Activated naive CD4-positive, alpha-beta T cell treated with anti-CD3 and anti-CD28 coated beads, Interleukin-2, amount 50 U/mL, for 72 hours (primary cell): Measurements from ENCODE around the gene HOPX. TPM values are rescaled to one million over a fixed set of nuclear protein-coding genes. Genes with fewer than 3 reads are reported as not detected.
"Not testable (repeated sequence)": the region's sequence is repeated elsewhere in the genome, so short reads cannot be mapped to it uniquely, and the experiment has no call there.

Source experiments
- ATAC-seq, 2 donors: fragments of 150-1000 bp; cut with Tn5 transposase; 2 replicates each; pipeline ENCODE4 v1.10.0; 2021; ENCODE audit warnings: mild to moderate bottlenecking in 2 of 2, moderate library complexity in 2 of 2
- DNase-seq, 2 donors: peaks; one replicate each; pipeline ENCODE4 v3.0.0; 2021 to 2022; ENCODE audit warnings: low spot score in 2 of 2
- H3K27ac Mint-ChIP-seq, 2 donors: one replicate each; pipeline ENCODE4 v1.8.0; 2022; ENCODE audit warnings: mild to moderate bottlenecking in 2 of 2, mixed read lengths in 2 of 2
- H3K36me3 Mint-ChIP-seq, 2 donors: one replicate each; pipeline ENCODE4 v1.8.0; 2022; ENCODE audit warnings: mixed read lengths in 2 of 2
- H3K9me3 Mint-ChIP-seq, 2 donors: one replicate each; pipeline ENCODE4 v1.8.0; 2022; ENCODE audit warnings: mixed read lengths in 2 of 2
- total RNA-seq, 2 donors: library from RNA; stranded (reverse); gene quantifications; one replicate each; pipeline ENCODE4 v1.2.3, GENCODE V29; 2022

Gene HOPX
- total RNA-seq, result 10 to 100 TPM; 21.0 to 33.5 TPM

GRCh38 chr4:56681158-56681852 lies at the start of gene HOPX:
TSS of gene HOPX (minus strand) at chr4:56681296. CDS start at chr4:56657816, 23,480 bp downstream.
- DNase-seq (peak; percentile 61 to 67), ATAC-seq (peak; percentile 88 to 93)
- Mint-ChIP-seq H3K9me3 (peaks cover 0 to 5% of the 10 kb centered on the region in 2 donors), H3K27ac (peak within 1 kb of the TSS in 1 of 2 donors; percentile 84), H3K36me3 (peaks cover 0 to 14% of the 10 kb centered on the region in 2 donors)

DNA sequence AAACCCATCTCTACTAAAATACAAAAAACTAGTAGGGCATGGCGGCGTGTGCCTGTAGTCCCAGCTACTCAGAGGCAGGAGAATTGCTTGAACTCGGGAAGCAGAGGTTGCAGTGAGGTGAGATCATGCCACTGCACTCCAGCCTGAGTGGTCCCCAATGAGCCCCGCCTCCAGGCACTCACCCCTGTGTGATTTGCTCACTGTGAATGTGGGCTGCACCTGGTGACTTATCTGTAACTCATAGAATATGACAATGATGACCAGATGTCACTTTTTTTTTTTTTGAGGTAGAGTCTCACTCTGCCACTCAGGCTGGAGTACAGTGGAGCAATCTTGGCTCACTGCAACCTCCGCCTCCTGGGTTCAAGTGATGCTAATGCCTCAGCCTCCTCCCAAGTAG lies 49.0 kb upstream of the HOPX start:
- DNase-seq (no peak), ATAC-seq (no peak)
- no peak overlapping the region for H3K27ac Mint-ChIP-seq
- H3K36me3 Mint-ChIP-seq, result no peaks in the 10 kb centered on the region
- no peaks in the 10 kb centered on the region for H3K9me3 Mint-ChIP-seq

DNA sequence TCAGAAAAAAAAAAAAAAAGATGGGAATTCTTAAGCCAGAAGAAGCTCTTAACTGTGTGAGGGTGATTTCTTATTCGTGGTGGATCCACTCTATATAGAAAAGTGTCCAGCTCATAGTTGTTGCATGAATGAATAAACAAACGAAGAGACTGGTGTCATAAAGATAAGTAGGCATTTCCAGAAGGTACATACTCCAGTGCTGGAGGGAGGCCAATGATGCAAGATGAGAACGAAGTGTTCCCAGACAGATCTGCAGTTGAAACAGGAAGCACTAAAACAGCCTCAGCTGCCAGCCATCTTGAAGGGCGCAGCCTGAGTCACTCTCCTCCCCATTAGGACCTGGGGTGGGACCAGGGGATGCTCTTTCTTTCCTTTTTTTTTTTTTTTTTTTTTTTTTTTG lies 47.4 kb upstream of the HOPX start:
- H3K9me3 Mint-ChIP-seq, result peaks cover 0 to under 1% of the 10 kb centered on the region in 2 donors
- H3K27ac Mint-ChIP-seq, result no peak overlapping the region
- DNase-seq (no peak), ATAC-seq (no peak)
- peaks cover 0 to 5% of the 10 kb centered on the region in 2 donors for H3K36me3 Mint-ChIP-seq

GRCh38 chr4:56727150-56727549 lies 46.1 kb upstream of the HOPX start:
- Mint-ChIP-seq H3K36me3 (peaks cover 0 to 10% of the 10 kb centered on the region in 2 donors), H3K27ac (no peak overlapping the region), H3K9me3 (peaks cover 0 to 5% of the 10 kb centered on the region in 2 donors)
- ATAC-seq (no peak), DNase-seq (no peak)

DNA sequence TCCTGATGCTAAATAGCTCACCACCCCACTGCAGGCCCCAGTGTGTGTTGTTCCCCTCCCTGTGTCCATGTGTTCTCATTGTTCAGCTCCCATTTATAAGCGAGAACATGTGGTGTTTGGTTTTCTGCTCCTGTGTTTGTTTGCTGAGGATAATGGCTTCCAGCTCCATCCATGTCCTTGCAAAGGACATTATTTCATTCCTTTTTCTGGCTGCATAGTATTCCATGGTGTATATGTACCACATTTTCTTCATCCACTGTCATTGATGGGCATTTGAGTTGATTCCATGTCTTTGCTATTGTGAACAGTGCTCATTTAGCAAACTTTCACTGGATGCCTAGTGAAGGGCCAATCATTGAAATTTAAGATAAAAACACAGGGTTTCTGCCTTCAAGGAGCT lies 45.5 kb upstream of the HOPX start:
- H3K36me3 Mint-ChIP-seq, result peaks cover 0 to 10% of the 10 kb centered on the region in 2 donors
- not testable (repeated sequence) for H3K27ac Mint-ChIP-seq, ATAC-seq, H3K9me3 Mint-ChIP-seq, DNase-seq

GRCh38 chr4:56723659-56724230 lies 42.6 kb upstream of the HOPX start:
- H3K27ac Mint-ChIP-seq, result peak overlapping the region; percentile 65 to 94
- DNase-seq (no peak), ATAC-seq (peak; percentile 34 to 55)
- H3K36me3 Mint-ChIP-seq, result peaks cover 0 to 10% of the 10 kb centered on the region in 2 donors
- H3K9me3 Mint-ChIP-seq, result peaks cover 0 to 5% of the 10 kb centered on the region in 2 donors

DNA sequence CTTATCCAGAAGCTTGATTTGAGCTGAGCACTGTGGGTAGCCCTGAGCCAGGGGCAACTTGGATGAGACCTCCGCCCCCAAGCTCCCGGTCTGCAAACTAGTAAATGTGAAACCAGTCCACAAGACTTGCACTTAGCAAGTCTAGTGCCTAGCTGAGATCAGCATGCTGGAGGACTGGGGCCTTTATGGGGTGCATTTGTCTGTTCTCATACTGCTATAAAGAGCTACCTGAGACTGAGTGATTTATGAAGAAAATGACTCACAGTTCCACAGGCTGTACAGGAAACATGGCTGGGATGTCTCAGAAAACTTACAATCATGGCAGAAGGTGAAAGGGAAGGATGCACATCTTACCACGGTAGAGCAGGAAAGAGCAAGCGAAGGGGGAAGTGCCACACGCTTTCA lies 42.1 kb upstream of the HOPX start:
- Mint-ChIP-seq H3K36me3 (peaks cover 0 to 10% of the 10 kb centered on the region in 2 donors), H3K9me3 (peaks cover 0 to 5% of the 10 kb centered on the region in 2 donors), H3K27ac (peak overlapping the region; percentile 65 to 94)
- peak; percentile 97 to 99 for ATAC-seq
- peak in 1 of 2 donors; percentile 60 for DNase-seq

- Mint-ChIP-seq H3K36me3 (peaks cover 0 to under 1% of the 10 kb centered on the region in 2 donors), H3K27ac (no peak overlapping the region), H3K9me3 (peaks cover 0 to 4% of the 10 kb centered on the region in 2 donors)
- ATAC-seq (no peak), DNase-seq (no peak)
Measured at GRCh38 chr4:56708146-56708545, 27.1 kb upstream of the HOPX start.

DNA sequence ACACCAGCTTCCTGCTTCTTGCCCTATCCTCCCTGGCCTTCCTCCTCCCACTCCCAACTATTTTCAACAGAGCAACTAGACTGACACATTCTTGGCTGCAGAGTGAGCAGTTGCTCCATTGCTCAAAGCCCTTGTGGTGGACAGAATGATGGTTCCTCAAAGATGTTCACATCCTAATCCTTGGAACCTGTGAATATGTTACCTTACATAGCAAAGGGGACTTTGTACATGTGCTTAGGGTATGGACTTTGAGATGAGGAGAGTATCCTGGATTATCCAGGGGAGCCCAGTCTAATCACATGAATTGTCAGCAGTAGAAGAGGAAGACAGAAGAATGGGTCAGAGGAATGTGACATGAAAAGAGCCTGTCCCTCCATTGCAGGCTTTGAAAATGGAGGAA lies 24.9 kb upstream of the HOPX start:
- Mint-ChIP-seq H3K36me3 (no peaks in the 10 kb centered on the region), H3K27ac (no peak overlapping the region), H3K9me3 (no peaks in the 10 kb centered on the region)
- no peak for DNase-seq
- ATAC-seq, result no peak

DNA sequence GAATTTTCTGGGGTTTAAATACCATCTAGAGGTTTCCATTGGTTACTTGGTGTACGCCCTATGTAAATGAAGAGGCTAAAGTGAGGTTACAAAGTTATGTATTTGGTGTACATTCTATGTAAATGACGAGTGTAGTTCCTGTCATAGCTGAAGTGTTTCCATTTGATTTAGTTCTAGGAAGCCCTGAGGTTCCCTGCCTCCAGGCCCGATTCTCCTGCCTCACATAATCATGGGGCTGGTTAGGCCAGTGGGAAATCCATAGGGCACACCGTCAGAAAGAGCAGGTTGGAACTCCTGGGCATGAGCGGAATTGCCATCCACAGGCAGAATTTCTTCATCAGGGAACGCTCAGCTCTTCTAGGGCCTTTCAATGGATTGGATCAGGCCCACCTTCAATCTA lies 24.2 kb upstream of the HOPX start:
- H3K36me3 Mint-ChIP-seq, result no peaks in the 10 kb centered on the region
- no peaks in the 10 kb centered on the region for H3K9me3 Mint-ChIP-seq
- no peak for ATAC-seq
- no peak for DNase-seq
- no peak overlapping the region for H3K27ac Mint-ChIP-seq

GRCh38 chr4:56704089-56704871 lies 23.2 kb upstream of the HOPX start:
- H3K27ac Mint-ChIP-seq, result no peak overlapping the region
- no peaks in the 10 kb centered on the region for H3K36me3 Mint-ChIP-seq
- no peaks in the 10 kb centered on the region for H3K9me3 Mint-ChIP-seq
- ATAC-seq (no peak), DNase-seq (no peak)

DNA sequence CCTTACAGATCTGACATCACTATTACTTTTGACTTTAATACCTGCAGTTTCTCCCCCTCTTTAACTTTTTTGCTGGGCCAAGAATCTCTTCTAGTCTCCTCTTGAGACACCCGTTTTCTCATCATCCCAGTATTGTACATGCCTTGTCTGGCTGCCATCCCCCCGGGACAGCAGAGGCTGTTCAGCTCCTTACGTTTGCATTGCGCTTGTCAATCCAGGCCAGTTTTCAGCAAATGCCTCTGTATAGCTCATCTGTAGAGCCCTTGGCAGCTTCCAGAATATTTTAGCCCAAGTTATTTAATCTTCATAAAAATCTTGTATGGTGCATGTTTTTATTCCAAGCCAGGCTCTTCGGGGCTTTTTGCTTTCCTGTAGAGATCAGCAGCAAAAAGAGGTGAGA lies 22.3 kb upstream of the HOPX start:
- Mint-ChIP-seq H3K27ac (no peak overlapping the region), H3K9me3 (peaks cover 0 to 5% of the 10 kb centered on the region in 2 donors), H3K36me3 (no peaks in the 10 kb centered on the region)
- no peak for ATAC-seq
- no peak for DNase-seq

DNA sequence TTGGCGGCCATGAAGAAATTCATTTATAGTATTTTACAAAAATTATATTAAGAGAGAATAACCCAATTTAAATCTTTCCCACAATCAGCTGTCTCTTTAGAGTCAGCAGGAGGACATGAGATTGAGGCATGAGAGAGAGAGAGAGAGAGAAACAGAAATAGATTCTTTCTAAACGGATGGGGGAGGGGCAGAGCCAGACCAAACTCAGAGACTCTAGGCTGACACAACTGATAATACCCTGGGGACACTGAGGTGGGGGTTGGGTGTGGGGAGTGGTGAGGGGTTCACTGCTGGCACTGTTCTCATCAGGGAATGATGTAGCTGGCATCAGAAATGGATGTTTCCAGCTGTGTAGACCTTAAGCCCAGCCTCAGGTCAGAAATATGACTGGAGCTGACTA lies 20.5 kb upstream of the HOPX start:
- Mint-ChIP-seq H3K9me3 (peaks cover 0 to 5% of the 10 kb centered on the region in 2 donors), H3K27ac (no peak overlapping the region), H3K36me3 (no peaks in the 10 kb centered on the region)
- no peak for DNase-seq
- no peak for ATAC-seq

- Mint-ChIP-seq H3K36me3 (no peaks in the 10 kb centered on the region), H3K27ac (no peak overlapping the region)
Measured at GRCh38 chr4:56701161-56701480, 20.0 kb upstream of the HOPX start.

GRCh38 chr4:56699537-56700105 lies 18.5 kb upstream of the HOPX start:
- no peaks in the 10 kb centered on the region for H3K36me3 Mint-ChIP-seq
- peaks cover 0 to 5% of the 10 kb centered on the region in 2 donors for H3K9me3 Mint-ChIP-seq
- ATAC-seq, result no peak
- DNase-seq, result no peak
- no peak overlapping the region for H3K27ac Mint-ChIP-seq

More at GRCh38 chr4:56701161-56701480, 20.0 kb upstream of the HOPX start:
- no peak for ATAC-seq
- DNase-seq, result no peak
- peaks cover 0 to 5% of the 10 kb centered on the region in 2 donors for H3K9me3 Mint-ChIP-seq

DNA sequence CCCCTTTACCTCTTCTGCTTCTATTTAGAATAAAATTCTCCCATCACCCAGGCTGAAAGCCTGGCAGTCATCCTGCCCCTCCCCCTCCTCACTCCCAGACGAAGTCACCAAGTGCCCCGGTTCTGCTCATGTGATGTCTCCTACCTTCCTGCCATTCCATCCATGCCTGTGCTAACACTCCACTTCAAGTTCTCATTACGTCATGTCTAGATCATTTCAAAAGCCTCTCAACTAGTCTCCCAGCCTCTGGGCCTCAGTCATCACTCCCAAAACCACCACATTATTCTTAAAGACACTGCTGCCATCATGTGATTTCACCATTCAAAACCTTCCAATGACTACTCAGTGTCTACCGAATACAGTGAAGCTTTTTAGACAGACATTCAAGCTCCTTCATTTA lies 17.2 kb upstream of the HOPX start:
- H3K9me3 Mint-ChIP-seq, result peaks cover 0 to 5% of the 10 kb centered on the region in 2 donors
- no peak for DNase-seq
- no peaks in the 10 kb centered on the region for H3K36me3 Mint-ChIP-seq
- no peak overlapping the region for H3K27ac Mint-ChIP-seq
- ATAC-seq, result no peak

GRCh38 chr4:56696056-56696455 lies 15.0 kb upstream of the HOPX start:
- ATAC-seq (no peak), DNase-seq (no peak)
- H3K27ac Mint-ChIP-seq, result no peak overlapping the region
- H3K9me3 Mint-ChIP-seq, result peaks cover 0 to 5% of the 10 kb centered on the region in 2 donors
- no peaks in the 10 kb centered on the region for H3K36me3 Mint-ChIP-seq
